ENCODE results near the gene SAMD10.

DNA sequence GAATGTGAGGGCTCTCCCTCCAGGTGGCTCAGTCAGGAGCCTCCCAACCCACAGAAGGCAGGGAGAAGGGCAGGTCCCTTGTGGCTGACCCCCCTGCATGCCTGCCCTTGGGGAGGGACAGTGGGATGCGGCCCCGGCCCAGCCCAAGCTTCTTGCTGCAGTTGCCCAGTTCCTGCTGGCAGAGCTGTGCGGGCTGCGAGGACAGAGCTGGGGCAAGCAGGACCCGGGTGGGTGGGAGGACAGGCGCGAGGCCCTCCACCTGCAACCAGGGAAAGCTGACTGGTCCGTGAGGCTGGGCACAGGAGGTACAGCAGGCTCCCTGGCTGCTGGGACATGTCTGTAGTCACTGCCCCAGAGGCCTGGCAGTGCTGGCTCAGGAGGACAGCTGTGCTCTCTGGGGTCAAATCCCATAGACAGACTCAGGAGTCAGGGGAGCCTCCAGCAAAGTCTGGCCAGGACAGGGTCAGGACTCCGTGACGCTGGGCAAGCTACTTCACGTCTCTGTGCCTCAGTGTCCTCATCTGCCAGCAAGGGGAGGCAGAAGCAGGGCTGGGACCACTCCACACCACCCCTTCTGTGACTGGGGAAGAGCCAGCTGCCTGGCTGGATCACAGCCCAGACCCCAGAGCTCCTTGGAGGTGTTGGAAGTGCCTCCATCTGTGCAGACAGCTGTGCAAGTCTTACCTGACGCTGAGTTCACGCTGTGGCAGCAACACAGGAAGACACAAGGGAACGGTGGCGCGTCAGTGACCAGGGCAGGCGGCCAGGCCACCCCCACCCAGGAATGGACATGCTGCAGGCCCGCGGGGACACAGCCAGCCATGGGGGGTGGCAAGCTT is 36.3 kb downstream of the SAMD10 start:
- TF ChIP-seq, protein P1, sequence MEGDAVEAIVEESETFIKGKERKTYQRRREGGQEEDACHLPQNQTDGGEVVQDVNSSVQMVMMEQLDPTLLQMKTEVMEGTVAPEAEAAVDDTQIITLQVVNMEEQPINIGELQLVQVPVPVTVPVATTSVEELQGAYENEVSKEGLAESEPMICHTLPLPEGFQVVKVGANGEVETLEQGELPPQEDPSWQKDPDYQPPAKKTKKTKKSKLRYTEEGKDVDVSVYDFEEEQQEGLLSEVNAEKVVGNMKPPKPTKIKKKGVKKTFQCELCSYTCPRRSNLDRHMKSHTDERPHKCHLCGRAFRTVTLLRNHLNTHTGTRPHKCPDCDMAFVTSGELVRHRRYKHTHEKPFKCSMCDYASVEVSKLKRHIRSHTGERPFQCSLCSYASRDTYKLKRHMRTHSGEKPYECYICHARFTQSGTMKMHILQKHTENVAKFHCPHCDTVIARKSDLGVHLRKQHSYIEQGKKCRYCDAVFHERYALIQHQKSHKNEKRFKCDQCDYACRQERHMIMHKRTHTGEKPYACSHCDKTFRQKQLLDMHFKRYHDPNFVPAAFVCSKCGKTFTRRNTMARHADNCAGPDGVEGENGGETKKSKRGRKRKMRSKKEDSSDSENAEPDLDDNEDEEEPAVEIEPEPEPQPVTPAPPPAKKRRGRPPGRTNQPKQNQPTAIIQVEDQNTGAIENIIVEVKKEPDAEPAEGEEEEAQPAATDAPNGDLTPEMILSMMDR (IDR thresholded peaks at IDR 0.05; ENCODE audit: low read depth, low read length, missing input control): no peak
- no peak for TF ChIP-seq SP1 (IDR thresholded peaks at IDR 0.05)
- TF ChIP-seq, protein P2, sequence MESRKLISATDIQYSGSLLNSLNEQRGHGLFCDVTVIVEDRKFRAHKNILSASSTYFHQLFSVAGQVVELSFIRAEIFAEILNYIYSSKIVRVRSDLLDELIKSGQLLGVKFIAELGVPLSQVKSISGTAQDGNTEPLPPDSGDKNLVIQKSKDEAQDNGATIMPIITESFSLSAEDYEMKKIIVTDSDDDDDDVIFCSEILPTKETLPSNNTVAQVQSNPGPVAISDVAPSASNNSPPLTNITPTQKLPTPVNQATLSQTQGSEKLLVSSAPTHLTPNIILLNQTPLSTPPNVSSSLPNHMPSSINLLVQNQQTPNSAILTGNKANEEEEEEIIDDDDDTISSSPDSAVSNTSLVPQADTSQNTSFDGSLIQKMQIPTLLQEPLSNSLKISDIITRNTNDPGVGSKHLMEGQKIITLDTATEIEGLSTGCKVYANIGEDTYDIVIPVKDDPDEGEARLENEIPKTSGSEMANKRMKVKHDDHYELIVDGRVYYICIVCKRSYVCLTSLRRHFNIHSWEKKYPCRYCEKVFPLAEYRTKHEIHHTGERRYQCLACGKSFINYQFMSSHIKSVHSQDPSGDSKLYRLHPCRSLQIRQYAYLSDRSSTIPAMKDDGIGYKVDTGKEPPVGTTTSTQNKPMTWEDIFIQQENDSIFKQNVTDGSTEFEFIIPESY (IDR thresholded peaks at IDR 0.05): no peak
- no peak for TF ChIP-seq YY1 (IDR thresholded peaks at IDR 0.05)
- TF ChIP-seq, protein P3, sequence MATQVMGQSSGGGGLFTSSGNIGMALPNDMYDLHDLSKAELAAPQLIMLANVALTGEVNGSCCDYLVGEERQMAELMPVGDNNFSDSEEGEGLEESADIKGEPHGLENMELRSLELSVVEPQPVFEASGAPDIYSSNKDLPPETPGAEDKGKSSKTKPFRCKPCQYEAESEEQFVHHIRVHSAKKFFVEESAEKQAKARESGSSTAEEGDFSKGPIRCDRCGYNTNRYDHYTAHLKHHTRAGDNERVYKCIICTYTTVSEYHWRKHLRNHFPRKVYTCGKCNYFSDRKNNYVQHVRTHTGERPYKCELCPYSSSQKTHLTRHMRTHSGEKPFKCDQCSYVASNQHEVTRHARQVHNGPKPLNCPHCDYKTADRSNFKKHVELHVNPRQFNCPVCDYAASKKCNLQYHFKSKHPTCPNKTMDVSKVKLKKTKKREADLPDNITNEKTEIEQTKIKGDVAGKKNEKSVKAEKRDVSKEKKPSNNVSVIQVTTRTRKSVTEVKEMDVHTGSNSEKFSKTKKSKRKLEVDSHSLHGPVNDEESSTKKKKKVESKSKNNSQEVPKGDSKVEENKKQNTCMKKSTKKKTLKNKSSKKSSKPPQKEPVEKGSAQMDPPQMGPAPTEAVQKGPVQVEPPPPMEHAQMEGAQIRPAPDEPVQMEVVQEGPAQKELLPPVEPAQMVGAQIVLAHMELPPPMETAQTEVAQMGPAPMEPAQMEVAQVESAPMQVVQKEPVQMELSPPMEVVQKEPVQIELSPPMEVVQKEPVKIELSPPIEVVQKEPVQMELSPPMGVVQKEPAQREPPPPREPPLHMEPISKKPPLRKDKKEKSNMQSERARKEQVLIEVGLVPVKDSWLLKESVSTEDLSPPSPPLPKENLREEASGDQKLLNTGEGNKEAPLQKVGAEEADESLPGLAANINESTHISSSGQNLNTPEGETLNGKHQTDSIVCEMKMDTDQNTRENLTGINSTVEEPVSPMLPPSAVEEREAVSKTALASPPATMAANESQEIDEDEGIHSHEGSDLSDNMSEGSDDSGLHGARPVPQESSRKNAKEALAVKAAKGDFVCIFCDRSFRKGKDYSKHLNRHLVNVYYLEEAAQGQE (IDR thresholded peaks at IDR 0.05): no peak
- TF ChIP-seq HNF4A (conservative IDR thresholded peaks at IDR 0.05): no peak
